Naive thymus-derived CD8-positive, alpha-beta T cell (primary cell): ENCODE data around the gene C21orf91. TPM values are rescaled to one million over a fixed set of nuclear protein-coding genes. Genes with fewer than 3 reads are reported as not detected.

Experiments
- ATAC-seq, 2 donors: fragments of 150-1000 bp; cut with Tn5 transposase in 1 of 2; sonication (Bioruptor Pico), chemical (Tn5 transposase) in 1 of 2; 1 replicate in 1 of 2; 2 replicates in 1 of 2; pipeline ENCODE4 v1.10.0; 2021; ENCODE audit warnings: mild to moderate bottlenecking in 2 of 2, moderate library complexity in 2 of 2
- POLR2A ChIA-PET: fragments of 350-600 bp; sonication (Branson Sonifier 250); formaldehyde crosslinking; loops from one replicate; lab custom pipeline; 2021; ENCODE audit warnings: antibody characterized with exemption; lab: Charles Lee
- DNase-seq, 10 donors: peaks; one replicate each; pipeline versions ENCODE4 v3.0.0 to v3.0.0-alpha.2; 2020 to 2022
- H3K27ac Mint-ChIP-seq, 10 donors: one replicate each; pipeline ENCODE4 v1.8.0; 2020 to 2022; ENCODE audit warnings: mild to moderate bottlenecking in 10 of 10, mixed read lengths in 10 of 10, moderate library complexity in 4 of 10, inconsistent platforms in 1 of 10
- H3K27me3 Mint-ChIP-seq, 5 donors: one replicate each; pipeline ENCODE4 v1.8.0; 2021 to 2022; ENCODE audit warnings: mixed read lengths in 5 of 5
- H3K36me3 Mint-ChIP-seq, 3 donors: one replicate each; pipeline ENCODE4 v1.8.0; 2020 to 2022; ENCODE audit warnings: mixed read lengths in 3 of 3, mild to moderate bottlenecking in 2 of 3, inconsistent platforms in 1 of 3
- H3K4me1 Mint-ChIP-seq, 4 donors: one replicate each; pipeline ENCODE4 v1.8.0; 2021 to 2022; ENCODE audit warnings: mixed read lengths in 4 of 4
- H3K4me3 Mint-ChIP-seq, 10 donors: one replicate each; pipeline ENCODE4 v1.8.0; 2020 to 2022; ENCODE audit warnings: mild to moderate bottlenecking in 10 of 10, mixed read lengths in 10 of 10, moderate library complexity in 6 of 10, inconsistent platforms in 1 of 10
- H3K9me3 Mint-ChIP-seq, 9 donors: one replicate each; pipeline ENCODE4 v1.8.0; 2020 to 2022; ENCODE audit warnings: mixed read lengths in 9 of 9, mild to moderate bottlenecking in 3 of 9, inconsistent platforms in 1 of 9, moderate library complexity in 1 of 9
- polyA plus RNA-seq, 3 donors: library from polyadenylated mRNA; unstranded; fragments of 300-500 nt; fragmentation: Illumina TruSeq; gene quantifications; one replicate each; pipeline ENCODE4 v1.2.3, GENCODE V29; 2021
- total RNA-seq, 8 experiments: library from RNA in 2 of 8; stranded (reverse) in 2 of 8; gene quantifications; one replicate each; pipeline ENCODE4 v1.2.3 and lab custom pipeline; 2021 to 2026

C21orf91 gene
- total and polyA plus RNA-seq, 5 experiments from 2014 or later: 30.7 to 56.4 (median 40.3) TPM

GRCh38 chr21:17821121-17821520, 2.0 kb upstream of the C21orf91 start:
- Mint-ChIP-seq H3K27me3 (no peaks in the 10 kb centered on the region), H3K9me3 (peaks cover 0 to 10% (median 0%) of the 10 kb centered on the region in 9 donors), H3K4me1 (peaks cover 12 to 37% (median 29%) of the 10 kb centered on the region in 4 donors), H3K36me3 (peaks cover 0 to 11% (median 9%) of the 10 kb centered on the region in 3 donors), H3K27ac (peak overlapping the region; percentile 77 to 100 (median 99)), H3K4me3 (peak overlapping the region in 9 of 10 donors; percentile 85 to 99 (median 98))
- POLR2A ChIA-PET: interaction anchor here (1.0 kb wide), 1 partner anchor 40 kb away, joined by 3 read pairs; no protein-coding TSS in a partner anchor
- DNase-seq: no peak
- ATAC-seq: no peak

GRCh38 chr21:17819877-17820229, 697 bp upstream of the C21orf91 start:
- Mint-ChIP-seq H3K4me1 (peaks cover 12 to 48% (median 38%) of the 10 kb centered on the region in 4 donors), H3K27ac (peak overlapping the region; percentile 77 to 100 (median 99)), H3K36me3 (peaks cover 0 to 20% (median 5%) of the 10 kb centered on the region in 3 donors), H3K9me3 (no peaks in the 10 kb centered on the region), H3K4me3 (peak overlapping the region; percentile 85 to 99 (median 98)), H3K27me3 (no peaks in the 10 kb centered on the region)
- ATAC-seq: peak; percentile 59 to 60
- POLR2A ChIA-PET: interaction anchor here (1.0 to 3.9 kb wide), 7 partner anchors 9 to 207 kb away, joined by 3 to 63 read pairs (median 9); partner anchors contain the start of gene BTG3
- no peak for DNase-seq

GRCh38 chr21:17818186-17819113, 706 bp downstream of the C21orf91 start:
- peak; percentile 24 to 34 for ATAC-seq

GRCh38 chr21:17813353-17813752, 5.8 kb downstream of the C21orf91 start:
- POLR2A ChIA-PET: interaction anchor here (1.2 kb wide), 1 partner anchor 29 kb away, joined by 3 read pairs; no protein-coding TSS in a partner anchor
- Mint-ChIP-seq H3K4me1 (peaks cover 17 to 69% (median 57%) of the 10 kb centered on the region in 4 donors), H3K9me3 (peaks cover 0 to 19% (median 10%) of the 10 kb centered on the region in 9 donors), H3K4me3 (peak overlapping the region in 5 of 10 donors; percentile 19 to 52 (median 39)), H3K27me3 (no peaks in the 10 kb centered on the region), H3K27ac (peak overlapping the region in 7 of 10 donors; percentile 27 to 87 (median 64)), H3K36me3 (peaks cover 27 to 81% (median 57%) of the 10 kb centered on the region in 3 donors)
- no peak for ATAC-seq
- no peak for DNase-seq

More at GRCh38 chr21:17818186-17819113, 706 bp downstream of the C21orf91 start:
- DNase-seq: peak; percentile 28 to 77 (median 48)
- H3K36me3 Mint-ChIP-seq: peaks cover 0 to 34% (median 16%) of the 10 kb centered on the region in 3 donors
- POLR2A ChIA-PET: interaction anchor here (0.9 to 3.9 kb wide), 16 partner anchors 8 to 306 kb away, joined by 3 to 63 read pairs (median 5); partner anchors contain the start of gene BTG3
- peaks cover 18 to 62% (median 52%) of the 10 kb centered on the region in 4 donors for H3K4me1 Mint-ChIP-seq
- no peaks in the 10 kb centered on the region for H3K27me3 Mint-ChIP-seq
- H3K4me3 Mint-ChIP-seq: peak overlapping the region; percentile 76 to 98 (median 95)
- H3K27ac Mint-ChIP-seq: peak overlapping the region; percentile 75 to 97 (median 97)
- no peaks in the 10 kb centered on the region for H3K9me3 Mint-ChIP-seq

- POLR2A ChIA-PET: no interaction called here
- no peak for DNase-seq
- peak overlapping the region in 9 of 10 donors; percentile 7 to 86 (median 74) for H3K27ac Mint-ChIP-seq
These were observed 13.2 kb downstream of the C21orf91 start for GRCh38 chr21:17805966-17806365.

GRCh38 chr21:17803536-17803935, 15.6 kb downstream of the C21orf91 start:
- ATAC-seq (no peak), DNase-seq (no peak)
- peaks cover 18 to 64% (median 41%) of the 10 kb centered on the region in 3 donors for H3K36me3 Mint-ChIP-seq
- no peak overlapping the region for H3K4me3 Mint-ChIP-seq
- peaks cover 23 to 63% (median 60%) of the 10 kb centered on the region in 4 donors for H3K4me1 Mint-ChIP-seq
- peaks cover 0 to 17% (median 10%) of the 10 kb centered on the region in 9 donors for H3K9me3 Mint-ChIP-seq
- peak overlapping the region in 5 of 10 donors; percentile 18 to 72 (median 58) for H3K27ac Mint-ChIP-seq
- POLR2A ChIA-PET: interaction anchor here (1.8 kb wide), 1 partner anchor 15 kb away, joined by 7 read pairs; no protein-coding TSS in a partner anchor
- H3K27me3 Mint-ChIP-seq: no peaks in the 10 kb centered on the region

More at GRCh38 chr21:17805966-17806365, 13.2 kb downstream of the C21orf91 start:
- H3K9me3 Mint-ChIP-seq: peaks cover 0 to 28% (median 24%) of the 10 kb centered on the region in 9 donors
- ATAC-seq: peak in 1 of 2 donors; percentile 53
- no peaks in the 10 kb centered on the region for H3K27me3 Mint-ChIP-seq
- H3K4me1 Mint-ChIP-seq: peaks cover 23 to 57% (median 53%) of the 10 kb centered on the region in 4 donors
- peak overlapping the region in 4 of 10 donors; percentile 2 to 25 (median 9) for H3K4me3 Mint-ChIP-seq
- H3K36me3 Mint-ChIP-seq: peaks cover 34 to 83% (median 58%) of the 10 kb centered on the region in 3 donors

- Mint-ChIP-seq H3K4me1 (peaks cover 23 to 69% (median 58%) of the 10 kb centered on the region in 4 donors), H3K27ac (peak overlapping the region in 7 of 10 donors; percentile 7 to 73 (median 26)), H3K9me3 (peaks cover 0 to 8% (median 5%) of the 10 kb centered on the region in 9 donors), H3K27me3 (no peaks in the 10 kb centered on the region), H3K36me3 (peaks cover 12 to 54% (median 31%) of the 10 kb centered on the region in 3 donors), H3K4me3 (peak overlapping the region in 1 of 10 donors; percentile 33)
- ATAC-seq (no peak), DNase-seq (no peak)
- POLR2A ChIA-PET: no interaction called here
These were observed 16.6 kb downstream of the C21orf91 start for GRCh38 chr21:17802572-17802971.

- Mint-ChIP-seq H3K27ac (peak overlapping the region in 9 of 10 donors; percentile 27 to 87 (median 58)), H3K4me3 (peak overlapping the region in 7 of 10 donors; percentile 0 to 39 (median 8)), H3K36me3 (peaks cover 0 to 55% (median 18%) of the 10 kb centered on the region in 3 donors), H3K9me3 (no peaks in the 10 kb centered on the region), H3K27me3 (no peaks in the 10 kb centered on the region), H3K4me1 (peaks cover 19 to 67% (median 58%) of the 10 kb centered on the region in 4 donors)
- POLR2A ChIA-PET: interaction anchor here (2.9 kb wide), 1 partner anchor 19 kb away, joined by 15 read pairs; the partner anchor contains the start of gene C21orf91
- ATAC-seq (peak in 1 of 2 donors; percentile 60), DNase-seq (no peak)
These were observed 19.6 kb downstream of the C21orf91 start for GRCh38 chr21:17799414-17800164.

GRCh38 chr21:17798796-17799195, 20.4 kb downstream of the C21orf91 start:
- ATAC-seq (no peak), DNase-seq (no peak)
- peak overlapping the region in 6 of 10 donors; percentile 2 to 90 (median 70) for H3K27ac Mint-ChIP-seq
- H3K4me3 Mint-ChIP-seq: no peak overlapping the region
- POLR2A ChIA-PET: interaction anchor here (2.9 kb wide), 1 partner anchor 20 kb away, joined by 15 read pairs; the partner anchor contains the start of gene C21orf91
- H3K27me3 Mint-ChIP-seq: no peaks in the 10 kb centered on the region
- H3K9me3 Mint-ChIP-seq: no peaks in the 10 kb centered on the region
- H3K4me1 Mint-ChIP-seq: peaks cover 16 to 67% (median 54%) of the 10 kb centered on the region in 4 donors
- peaks cover 0 to 47% (median 18%) of the 10 kb centered on the region in 3 donors for H3K36me3 Mint-ChIP-seq

GRCh38 chr21:17797967-17798366, 21.2 kb downstream of the C21orf91 start:
- Mint-ChIP-seq H3K4me3 (no peak overlapping the region), H3K36me3 (peaks cover 0 to 45% (median 25%) of the 10 kb centered on the region in 3 donors), H3K9me3 (no peaks in the 10 kb centered on the region), H3K4me1 (peaks cover 18 to 70% (median 50%) of the 10 kb centered on the region in 4 donors), H3K27me3 (no peaks in the 10 kb centered on the region), H3K27ac (peak overlapping the region in 3 of 10 donors; percentile 23 to 79 (median 25))
- no peak for DNase-seq
- POLR2A ChIA-PET: interaction anchor here (2.9 kb wide), 1 partner anchor 21 kb away, joined by 15 read pairs; the partner anchor contains the start of gene C21orf91
- ATAC-seq: no peak

GRCh38 chr21:17796503-17796902, 22.7 kb downstream of the C21orf91 start:
- Mint-ChIP-seq H3K4me3 (peak overlapping the region in 4 of 10 donors; percentile 0 to 50 (median 22)), H3K27me3 (no peaks in the 10 kb centered on the region), H3K4me1 (peaks cover 12 to 73% (median 43%) of the 10 kb centered on the region in 4 donors), H3K27ac (peak overlapping the region; percentile 32 to 93 (median 78)), H3K36me3 (peaks cover 0 to 43% (median 15%) of the 10 kb centered on the region in 3 donors), H3K9me3 (no peaks in the 10 kb centered on the region)
- POLR2A ChIA-PET: no interaction called here
- DNase-seq: no peak
- ATAC-seq: no peak
